ENCODE results near the gene SNAP91.

DNA sequence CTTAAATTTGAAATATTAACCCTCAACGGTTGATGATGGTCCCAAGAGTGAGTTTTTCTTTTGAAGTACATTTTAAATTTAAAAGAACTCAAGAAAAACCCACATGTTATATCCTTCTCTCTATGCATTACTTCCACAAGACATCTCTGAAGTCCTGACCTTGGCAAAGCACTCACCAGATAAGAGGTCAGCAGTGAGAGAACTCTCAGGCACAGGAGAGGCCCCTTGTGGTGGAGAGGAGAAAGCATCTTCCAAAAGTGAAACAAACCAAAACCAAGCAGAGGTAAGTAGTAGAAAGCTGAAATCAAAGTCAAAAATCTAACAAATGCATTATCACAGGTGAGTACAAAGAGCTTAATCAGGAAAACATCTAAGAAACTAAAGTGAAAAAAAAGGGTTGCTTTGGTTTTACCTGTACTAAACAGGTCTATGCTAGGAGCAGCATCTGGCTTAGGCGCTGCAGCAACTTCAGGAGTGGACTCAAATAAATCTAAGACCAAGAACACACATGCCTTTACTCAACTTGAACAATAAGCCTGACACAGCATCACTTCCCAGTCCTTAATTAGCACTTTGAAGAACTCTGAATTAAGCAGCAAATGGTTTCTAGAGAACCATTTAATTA lies 116.0 kb downstream of the SNAP91 start:
- TF ChIP-seq EZH2 (IDR thresholded peaks at IDR 0.05; ENCODE audit: borderline replicate concordance, low read depth, low read length, severe bottlenecking) (no peak), JUN (IDR thresholded peaks at IDR 0.05; ENCODE audit: borderline replicate concordance, insufficient read depth, insufficient read length, low read depth) (no peak), POLR2A (IDR thresholded peaks at IDR 0.05; ENCODE audit: low read depth, low read length) (no peak), MYC (IDR thresholded peaks at IDR 0.05; ENCODE audit: low read depth, low read length) (no peak), FOS (IDR thresholded peaks at IDR 0.05; ENCODE audit: borderline replicate concordance, insufficient read depth, low read length) (no peak), POLR2AphosphoS5 (IDR thresholded peaks at IDR 0.05; ENCODE audit: insufficient read depth, low read depth, low read length) (no peak)
- TF ChIP-seq, protein P1, sequence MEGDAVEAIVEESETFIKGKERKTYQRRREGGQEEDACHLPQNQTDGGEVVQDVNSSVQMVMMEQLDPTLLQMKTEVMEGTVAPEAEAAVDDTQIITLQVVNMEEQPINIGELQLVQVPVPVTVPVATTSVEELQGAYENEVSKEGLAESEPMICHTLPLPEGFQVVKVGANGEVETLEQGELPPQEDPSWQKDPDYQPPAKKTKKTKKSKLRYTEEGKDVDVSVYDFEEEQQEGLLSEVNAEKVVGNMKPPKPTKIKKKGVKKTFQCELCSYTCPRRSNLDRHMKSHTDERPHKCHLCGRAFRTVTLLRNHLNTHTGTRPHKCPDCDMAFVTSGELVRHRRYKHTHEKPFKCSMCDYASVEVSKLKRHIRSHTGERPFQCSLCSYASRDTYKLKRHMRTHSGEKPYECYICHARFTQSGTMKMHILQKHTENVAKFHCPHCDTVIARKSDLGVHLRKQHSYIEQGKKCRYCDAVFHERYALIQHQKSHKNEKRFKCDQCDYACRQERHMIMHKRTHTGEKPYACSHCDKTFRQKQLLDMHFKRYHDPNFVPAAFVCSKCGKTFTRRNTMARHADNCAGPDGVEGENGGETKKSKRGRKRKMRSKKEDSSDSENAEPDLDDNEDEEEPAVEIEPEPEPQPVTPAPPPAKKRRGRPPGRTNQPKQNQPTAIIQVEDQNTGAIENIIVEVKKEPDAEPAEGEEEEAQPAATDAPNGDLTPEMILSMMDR (IDR thresholded peaks at IDR 0.05; ENCODE audit: extremely low read depth in 1 of 2, insufficient read depth in 1 of 2, low read depth in 1 of 2, low read length in 2 of 2) = peak; percentile 30 to 37
- TF ChIP-seq, protein P2, sequence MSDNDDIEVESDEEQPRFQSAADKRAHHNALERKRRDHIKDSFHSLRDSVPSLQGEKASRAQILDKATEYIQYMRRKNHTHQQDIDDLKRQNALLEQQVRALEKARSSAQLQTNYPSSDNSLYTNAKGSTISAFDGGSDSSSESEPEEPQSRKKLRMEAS (IDR thresholded peaks at IDR 0.05; ENCODE audit: insufficient read depth, insufficient read length) = no peak
